Mesothelial cell of epicardium (in vitro differentiated cells): ENCODE results near the gene ESYT2. TPM values are rescaled to one million over a fixed set of nuclear protein-coding genes. Genes with fewer than 3 reads are reported as not detected.

ENCODE experiments used
- DNase-seq, 2 experiments: peaks; one replicate each; pipeline ENCODE4 v3.0.0; 2021; ENCODE audit warnings: low spot score in 2 of 2; ENCODE audit not compliant: unreplicated experiment in 2 of 2
- H3K27ac Mint-ChIP-seq: 2 replicates; pipeline ENCODE4 v1.8.0; 2021; ENCODE audit warnings: mixed read lengths
- H3K27me3 Mint-ChIP-seq: 2 replicates; pipeline ENCODE4 v1.8.0; 2021; ENCODE audit warnings: low read depth, mixed read lengths
- H3K36me3 Mint-ChIP-seq: 2 replicates; pipeline ENCODE4 v1.8.0; 2021; ENCODE audit warnings: mixed read lengths
- H3K4me1 Mint-ChIP-seq: 2 replicates; pipeline ENCODE4 v1.8.0; 2021; ENCODE audit warnings: mixed read lengths
- H3K4me3 Mint-ChIP-seq: 2 replicates; pipeline ENCODE4 v1.8.0; 2021; ENCODE audit warnings: mild to moderate bottlenecking, moderate library complexity, mixed read lengths
- H3K9me3 Mint-ChIP-seq: 2 replicates; pipeline ENCODE4 v1.8.0; 2021; ENCODE audit warnings: mixed read lengths
- total RNA-seq: library from RNA; stranded (reverse); gene quantifications from 3 replicates; pipeline ENCODE4 v1.2.1, GENCODE V29; 2021
- TF ChIP-seq, protein P1 (sequence below): fragments of 200-600 bp; sonication (generic); IDR thresholded peaks from one replicate; pipeline ENCODE4 v1.5.0; 2021; ENCODE audit warnings: antibody characterized with exemption; ENCODE audit not compliant: unreplicated experiment

Gene ESYT2
- total RNA-seq, 1 donor from 2014 or later: 37.1 TPM

- Mint-ChIP-seq H3K27me3 (no peaks in the 10 kb centered on the region), H3K4me3 (no peak overlapping the region), H3K9me3 (no peaks in the 10 kb centered on the region), H3K36me3 (peaks cover 13% of the 10 kb centered on the region), H3K27ac (no peak overlapping the region), H3K4me1 (no peaks in the 10 kb centered on the region)
- DNase-seq: no peak
- TF ChIP-seq, protein P1, sequence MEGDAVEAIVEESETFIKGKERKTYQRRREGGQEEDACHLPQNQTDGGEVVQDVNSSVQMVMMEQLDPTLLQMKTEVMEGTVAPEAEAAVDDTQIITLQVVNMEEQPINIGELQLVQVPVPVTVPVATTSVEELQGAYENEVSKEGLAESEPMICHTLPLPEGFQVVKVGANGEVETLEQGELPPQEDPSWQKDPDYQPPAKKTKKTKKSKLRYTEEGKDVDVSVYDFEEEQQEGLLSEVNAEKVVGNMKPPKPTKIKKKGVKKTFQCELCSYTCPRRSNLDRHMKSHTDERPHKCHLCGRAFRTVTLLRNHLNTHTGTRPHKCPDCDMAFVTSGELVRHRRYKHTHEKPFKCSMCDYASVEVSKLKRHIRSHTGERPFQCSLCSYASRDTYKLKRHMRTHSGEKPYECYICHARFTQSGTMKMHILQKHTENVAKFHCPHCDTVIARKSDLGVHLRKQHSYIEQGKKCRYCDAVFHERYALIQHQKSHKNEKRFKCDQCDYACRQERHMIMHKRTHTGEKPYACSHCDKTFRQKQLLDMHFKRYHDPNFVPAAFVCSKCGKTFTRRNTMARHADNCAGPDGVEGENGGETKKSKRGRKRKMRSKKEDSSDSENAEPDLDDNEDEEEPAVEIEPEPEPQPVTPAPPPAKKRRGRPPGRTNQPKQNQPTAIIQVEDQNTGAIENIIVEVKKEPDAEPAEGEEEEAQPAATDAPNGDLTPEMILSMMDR: no peak
These were observed 78.1 kb downstream of the ESYT2 start for GRCh38 chr7:158751199-158751598.

DNA sequence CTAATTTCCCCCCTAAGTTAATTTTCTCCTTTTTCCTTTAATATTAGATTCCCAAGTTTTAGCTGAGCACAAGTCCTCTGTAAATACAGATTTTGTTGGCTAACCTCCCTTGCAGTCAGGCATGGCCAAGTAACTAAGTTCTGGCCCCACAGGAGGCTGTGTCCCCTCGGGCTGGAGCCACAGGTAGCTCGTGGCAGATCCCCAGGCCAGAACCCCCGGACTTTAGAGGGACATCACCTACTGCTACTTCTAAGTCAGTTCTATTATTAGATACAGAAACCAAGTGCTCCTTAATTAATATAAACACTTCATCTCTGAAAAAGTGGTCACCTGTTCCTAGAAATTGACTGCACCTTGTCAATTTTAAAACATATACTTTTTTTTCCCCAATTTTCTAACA is 78.6 kb downstream of the ESYT2 start:
- H3K4me1 Mint-ChIP-seq: no peaks in the 10 kb centered on the region
- H3K27me3 Mint-ChIP-seq: no peaks in the 10 kb centered on the region
- peaks cover 12% of the 10 kb centered on the region for H3K36me3 Mint-ChIP-seq
- TF ChIP-seq, protein P1: no peak
- DNase-seq: no peak
- H3K9me3 Mint-ChIP-seq: no peaks in the 10 kb centered on the region
- H3K4me3 Mint-ChIP-seq: no peak overlapping the region
- H3K27ac Mint-ChIP-seq: no peak overlapping the region

GRCh38 chr7:158749396-158749795 is 79.9 kb downstream of the ESYT2 start:
- Mint-ChIP-seq H3K4me3 (no peak overlapping the region), H3K9me3 (no peaks in the 10 kb centered on the region), H3K27me3 (no peaks in the 10 kb centered on the region), H3K27ac (no peak overlapping the region), H3K4me1 (no peaks in the 10 kb centered on the region), H3K36me3 (peaks cover 15% of the 10 kb centered on the region)
- TF ChIP-seq, protein P1: no peak
- no peak for DNase-seq

GRCh38 chr7:158748335-158748734 is 81.0 kb downstream of the ESYT2 start:
- TF ChIP-seq, protein P1: no peak
- no peak overlapping the region for H3K27ac Mint-ChIP-seq
- no peak overlapping the region for H3K4me3 Mint-ChIP-seq
- no peak for DNase-seq
- H3K4me1 Mint-ChIP-seq: no peaks in the 10 kb centered on the region
- no peaks in the 10 kb centered on the region for H3K9me3 Mint-ChIP-seq
- H3K27me3 Mint-ChIP-seq: no peaks in the 10 kb centered on the region
- H3K36me3 Mint-ChIP-seq: peaks cover 17% of the 10 kb centered on the region

- Mint-ChIP-seq H3K36me3 (peaks cover 25% of the 10 kb centered on the region), H3K9me3 (no peaks in the 10 kb centered on the region)
- DNase-seq: no peak
These were observed 81.9 kb downstream of the ESYT2 start for GRCh38 chr7:158747408-158747807.

DNA sequence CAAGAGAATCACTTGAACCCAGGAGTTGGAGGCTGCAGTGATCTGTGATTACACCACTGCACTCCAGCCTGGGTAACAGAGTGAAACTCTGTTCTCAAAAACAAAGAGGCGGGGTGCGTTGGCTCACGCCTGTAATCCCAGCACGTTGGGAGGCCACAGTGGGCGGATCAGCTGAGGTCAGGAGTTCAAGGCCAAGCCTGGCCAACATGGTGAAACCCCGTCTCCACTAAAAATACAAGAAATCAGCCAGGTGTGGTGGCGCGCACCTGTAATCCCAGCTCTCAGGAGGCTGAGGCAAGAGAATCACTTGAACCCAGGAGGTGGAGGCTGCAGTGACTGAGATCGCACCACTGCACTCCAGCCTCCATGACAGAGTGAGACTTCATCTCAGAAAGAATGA is 82.4 kb downstream of the ESYT2 start:
- TF ChIP-seq, protein P1: no peak
- Mint-ChIP-seq H3K9me3 (no peaks in the 10 kb centered on the region), H3K36me3 (peaks cover 28% of the 10 kb centered on the region), H3K27ac (no peak overlapping the region), H3K4me3 (no peak overlapping the region), H3K4me1 (no peaks in the 10 kb centered on the region), H3K27me3 (no peaks in the 10 kb centered on the region)
- DNase-seq: no peak

More at GRCh38 chr7:158747408-158747807, 81.9 kb downstream of the ESYT2 start:
- Mint-ChIP-seq H3K4me3 (no peak overlapping the region), H3K4me1 (no peaks in the 10 kb centered on the region), H3K27me3 (no peaks in the 10 kb centered on the region), H3K27ac (no peak overlapping the region)
- TF ChIP-seq, protein P1: no peak
